CD4-positive, alpha-beta T cell treated with Interferon gamma for 1 hour (primary cell): Measurements from ENCODE around the gene ITPRID2.

Source experiments
- DNase-seq: peaks from one replicate; pipeline ENCODE4 v3.0.0-alpha.2; 2020

ITPRID2 gene

GRCh38 chr2:181882246-181883020, 9.1 kb upstream of the ITPRID2 start:
- DNase-seq, result no peak

- no peak for DNase-seq
Observed at GRCh38 chr2:181884601-181885000, 6.9 kb upstream of the ITPRID2 start.

GRCh38 chr2:181885096-181885495, 6.4 kb upstream of the ITPRID2 start:
- no peak for DNase-seq

GRCh38 chr2:181886192-181886591, 5.3 kb upstream of the ITPRID2 start:
- no peak for DNase-seq

- DNase-seq, result no peak
Observed at GRCh38 chr2:181887045-181887444, 4.5 kb upstream of the ITPRID2 start.

GRCh38 chr2:181889776-181890175, 1.8 kb upstream of the ITPRID2 start:
- no peak for DNase-seq

- no peak for DNase-seq
Observed at GRCh38 chr2:181890271-181890670, 1.3 kb upstream of the ITPRID2 start.

GRCh38 chr2:181891966-181892798, 652 bp downstream of the ITPRID2 start:
- peak; percentile 55 for DNase-seq

GRCh38 chr2:181892799-181893435, 1.4 kb downstream of the ITPRID2 start:
- no peak for DNase-seq

GRCh38 chr2:181894381-181894780, 2.9 kb downstream of the ITPRID2 start:
- DNase-seq, result no peak

- DNase-seq, result no peak
Observed at GRCh38 chr2:181895818-181896217, 4.3 kb downstream of the ITPRID2 start.

GRCh38 chr2:181896286-181896685, 4.8 kb downstream of the ITPRID2 start:
- no peak for DNase-seq

- DNase-seq, result no peak
Observed at GRCh38 chr2:181900007-181900651, 8.6 kb downstream of the ITPRID2 start.

- DNase-seq, result no peak
Observed at GRCh38 chr2:181902625-181903024, 11.1 kb downstream of the ITPRID2 start.

- no peak for DNase-seq
Observed at GRCh38 chr2:181904022-181904632, 12.6 kb downstream of the ITPRID2 start.

GRCh38 chr2:181907057-181907456, 15.5 kb downstream of the ITPRID2 start:
- no peak for DNase-seq

GRCh38 chr2:181907635-181908034, 16.1 kb downstream of the ITPRID2 start:
- DNase-seq, result no peak

GRCh38 chr2:181910028-181910831, 18.7 kb downstream of the ITPRID2 start:
- DNase-seq, result no peak

GRCh38 chr2:181911830-181912229, 20.3 kb downstream of the ITPRID2 start:
- DNase-seq, result no peak

- no peak for DNase-seq
Observed at GRCh38 chr2:181915102-181915501, 23.6 kb downstream of the ITPRID2 start.
